Osteoblast (primary cell): ENCODE results near the gene PID1. TPM values are rescaled to one million over a fixed set of nuclear protein-coding genes. Genes with fewer than 3 reads are reported as not detected.
"Not testable (repeated sequence)": the region's sequence is repeated elsewhere in the genome, so short reads cannot be mapped to it uniquely, and the experiment has no call there.

ENCODE experiments used
- DNase-seq: peaks from one replicate; pipeline ENCODE4 v3.0.0; 2011; ENCODE audit warnings: low spot score, mixed read lengths; ENCODE audit not compliant: insufficient read length; ENCODE audit errors: missing footprints
- H2AFZ ChIP-seq: 2 replicates; pipeline ENCODE4 v1.6.0; 2011; ENCODE audit warnings: mild to moderate bottlenecking, low read length
- H3K27ac ChIP-seq: 2 replicates; pipeline ENCODE4 v1.5.1; 2011; ENCODE audit warnings: mild to moderate bottlenecking, low read depth, low read length, moderate library complexity
- H3K27me3 ChIP-seq: 2 replicates; pipeline ENCODE4 v1.6.0; 2012; ENCODE audit warnings: mild to moderate bottlenecking, control low read depth, inconsistent platforms, low read length, moderate library complexity; ENCODE audit not compliant: insufficient read depth
- H3K36me3 ChIP-seq: 2 replicates; pipeline ENCODE4 v1.5.1; 2011; ENCODE audit warnings: mild to moderate bottlenecking, low read length, control low read depth, moderate library complexity; ENCODE audit not compliant: insufficient read depth
- H3K4me1 ChIP-seq: 2 replicates; pipeline ENCODE4 v1.5.1; 2011; ENCODE audit warnings: mild to moderate bottlenecking, low read length, control low read depth, moderate library complexity; ENCODE audit not compliant: insufficient read depth
- H3K4me2 ChIP-seq: 2 replicates; pipeline ENCODE4 v1.6.0; 2011; ENCODE audit warnings: mild to moderate bottlenecking, low read length; ENCODE audit not compliant: insufficient read depth
- H3K4me3 ChIP-seq: fragments of 200-600 bp; sonication (generic); 3 replicates; pipeline ENCODE4 v1.5.1; 2012; ENCODE audit warnings: mild to moderate bottlenecking, low read length, inconsistent platforms; ENCODE audit not compliant: insufficient read depth
- H3K79me2 ChIP-seq: 2 replicates; pipeline ENCODE4 v1.6.0; 2012; ENCODE audit warnings: mild to moderate bottlenecking, low read length, control low read depth, inconsistent platforms; ENCODE audit not compliant: insufficient read depth
- H3K9me3 ChIP-seq: 2 replicates; pipeline ENCODE4 v1.5.1; 2011; ENCODE audit warnings: low read depth, low read length, control low read depth
- H4K20me1 ChIP-seq: 2 replicates; pipeline ENCODE4 v1.6.0; 2012; ENCODE audit warnings: mild to moderate bottlenecking, low read length, control low read depth; ENCODE audit not compliant: insufficient read depth
- CTCF ChIP-seq: IDR thresholded peaks from 2 replicates; pipeline ENCODE4 v1.5.1; 2011; ENCODE audit warnings: mild to moderate bottlenecking, low read depth, low read length, moderate library complexity; ENCODE audit errors: extremely low read depth
- total RNA-seq: library from RNA; depleted of rRNA; stranded (reverse); fragments of >200 nt; gene quantifications from 2 replicates; pipeline ENCODE4 v1.2.3, GENCODE V29; 2012

Gene PID1
- total RNA-seq, 1 donor: 9.8 TPM

- H3K4me1 ChIP-seq: no peaks in the 10 kb centered on the region
- no peaks in the 10 kb centered on the region for H3K36me3 ChIP-seq
- no peaks in the 10 kb centered on the region for H4K20me1 ChIP-seq
- H3K9me3 ChIP-seq: no peaks in the 10 kb centered on the region
- no peak for DNase-seq
- H2AFZ ChIP-seq: no peak overlapping the region
- H3K27ac ChIP-seq: no peak overlapping the region
- H3K4me2 ChIP-seq: no peak overlapping the region
- no peaks in the 10 kb centered on the region for H3K79me2 ChIP-seq
- no peaks in the 10 kb centered on the region for H3K27me3 ChIP-seq
- no peak for TF ChIP-seq CTCF
- no peak overlapping the region for H3K4me3 ChIP-seq
Observed at GRCh38 chr2:229196448-229196847, 74.6 kb downstream of the PID1 start.

- no peaks in the 10 kb centered on the region for H3K79me2 ChIP-seq
- no peak overlapping the region for H2AFZ ChIP-seq
- no peaks in the 10 kb centered on the region for H3K4me1 ChIP-seq
- DNase-seq: no peak
- no peaks in the 10 kb centered on the region for H4K20me1 ChIP-seq
- no peaks in the 10 kb centered on the region for H3K27me3 ChIP-seq
- no peak overlapping the region for H3K27ac ChIP-seq
- no peak for TF ChIP-seq CTCF
- no peak overlapping the region for H3K4me2 ChIP-seq
- no peaks in the 10 kb centered on the region for H3K36me3 ChIP-seq
- no peak overlapping the region for H3K4me3 ChIP-seq
- H3K9me3 ChIP-seq: no peaks in the 10 kb centered on the region
Observed at GRCh38 chr2:229195346-229195947, 75.6 kb downstream of the PID1 start.

GRCh38 chr2:229193281-229193680 lies 77.8 kb downstream of the PID1 start:
- H3K9me3 ChIP-seq: no peaks in the 10 kb centered on the region
- H3K36me3 ChIP-seq: no peaks in the 10 kb centered on the region
- H4K20me1 ChIP-seq: no peaks in the 10 kb centered on the region
- no peak overlapping the region for H3K27ac ChIP-seq
- H3K79me2 ChIP-seq: no peaks in the 10 kb centered on the region
- DNase-seq: no peak
- H3K27me3 ChIP-seq: no peaks in the 10 kb centered on the region
- no peak overlapping the region for H3K4me2 ChIP-seq
- H3K4me1 ChIP-seq: no peaks in the 10 kb centered on the region
- H3K4me3 ChIP-seq: no peak overlapping the region
- no peak for TF ChIP-seq CTCF
- no peak overlapping the region for H2AFZ ChIP-seq

GRCh38 chr2:229191413-229191812 lies 79.7 kb downstream of the PID1 start:
- Histone ChIP-seq H3K4me2 (no peak overlapping the region), H3K79me2 (no peaks in the 10 kb centered on the region), H2AFZ (no peak overlapping the region), H4K20me1 (no peaks in the 10 kb centered on the region), H3K9me3 (no peaks in the 10 kb centered on the region), H3K27ac (no peak overlapping the region), H3K36me3 (no peaks in the 10 kb centered on the region), H3K4me1 (no peaks in the 10 kb centered on the region), H3K27me3 (no peaks in the 10 kb centered on the region), H3K4me3 (no peak overlapping the region)
- no peak for TF ChIP-seq CTCF
- no peak for DNase-seq

GRCh38 chr2:229187123-229187522 lies 84.0 kb downstream of the PID1 start:
- H3K79me2 ChIP-seq, H3K4me1 ChIP-seq, H3K4me2 ChIP-seq, H4K20me1 ChIP-seq, H3K9me3 ChIP-seq, DNase-seq, H3K27ac ChIP-seq, H2AFZ ChIP-seq, H3K36me3 ChIP-seq, H3K4me3 ChIP-seq, H3K27me3 ChIP-seq: not testable (repeated sequence)
